Measurements from ENCODE around the gene AGAP1.

GRCh38 chr2:236021499-236022057 lies 527.7 kb downstream of the AGAP1 start:
- TF ChIP-seq POLR2A (IDR thresholded peaks at IDR 0.05) = no peak
- TF ChIP-seq CTCF (IDR thresholded peaks at IDR 0.05) = no peak
- no peak for TF ChIP-seq EP300 (IDR thresholded peaks at IDR 0.05)
